HFFc6 (cell line): ENCODE data around the gene NOS2. TPM values are rescaled to one million over a fixed set of nuclear protein-coding genes. Genes with fewer than 3 reads are reported as not detected.
"Not testable (repeated sequence)": the region's sequence is repeated elsewhere in the genome, so short reads cannot be mapped to it uniquely, and the experiment has no call there.

Experiments used
- DNase-seq: peaks from one replicate; pipeline ENCODE4 v3.0.0-alpha.2; 2018
- H3K27ac Mint-ChIP-seq: 2 replicates; pipeline ENCODE4 v1.8.0; 2020; ENCODE audit warnings: mild to moderate bottlenecking, mixed read lengths
- H3K27me3 Mint-ChIP-seq: 2 replicates; pipeline ENCODE4 v1.8.0; 2021; ENCODE audit warnings: mild to moderate bottlenecking, moderate library complexity, mixed read lengths; ENCODE audit not compliant: insufficient read depth
- H3K36me3 Mint-ChIP-seq: 2 replicates; pipeline ENCODE4 v1.8.0; 2021; ENCODE audit warnings: low read depth, mixed read lengths
- H3K4me1 Mint-ChIP-seq: 2 replicates; pipeline ENCODE4 v1.8.0; 2020; ENCODE audit warnings: low read depth, mixed read lengths
- H3K4me3 Mint-ChIP-seq: 2 replicates; pipeline ENCODE4 v1.8.0; 2020; ENCODE audit warnings: mild to moderate bottlenecking, moderate library complexity, mixed read lengths
- H3K9me3 Mint-ChIP-seq: 2 replicates; pipeline ENCODE4 v1.8.0; 2020; ENCODE audit warnings: mild to moderate bottlenecking, mixed read lengths
- CTCF ChIP-seq: fragments of 200-600 bp; sonication (generic); IDR thresholded peaks from 2 replicates; pipeline ENCODE4 v1.5.0; 2021; ENCODE audit warnings: antibody characterized with exemption, mild to moderate bottlenecking
- total RNA-seq, 6 experiments: library from RNA; stranded (reverse); fragmentation: NEBNext Ultra II Directional; extraction: Animal tissue kit (Norgen Biotek cat#: 25700); gene quantifications; 2 replicates in 1 of 6; 3 replicates in 5 of 6; pipeline ENCODE4 v1.2.3, GENCODE V29; 2021

Gene NOS2
- total RNA-seq, 6 experiments from 2014 or later, result not detected

- peak; percentile 16 for DNase-seq
- Mint-ChIP-seq H3K36me3 (no peaks in the 10 kb centered on the region), H3K9me3 (no peaks in the 10 kb centered on the region), H3K27ac (no peak overlapping the region), H3K27me3 (peaks cover 17% of the 10 kb centered on the region), H3K4me1 (no peaks in the 10 kb centered on the region), H3K4me3 (no peak overlapping the region)
- peak; percentile 99 for TF ChIP-seq CTCF
Observed at GRCh38 chr17:27760069-27760885, 40.1 kb downstream of the NOS2 start.

GRCh38 chr17:27759528-27759927 is 40.8 kb downstream of the NOS2 start:
- TF ChIP-seq CTCF, result no peak
- no peaks in the 10 kb centered on the region for H3K4me1 Mint-ChIP-seq
- H3K27me3 Mint-ChIP-seq, result peaks cover 14% of the 10 kb centered on the region
- no peak overlapping the region for H3K4me3 Mint-ChIP-seq
- no peaks in the 10 kb centered on the region for H3K36me3 Mint-ChIP-seq
- no peak for DNase-seq
- H3K27ac Mint-ChIP-seq, result no peak overlapping the region
- H3K9me3 Mint-ChIP-seq, result no peaks in the 10 kb centered on the region

- Mint-ChIP-seq H3K27me3 (peaks cover 9% of the 10 kb centered on the region), H3K27ac (no peak overlapping the region), H3K36me3 (no peaks in the 10 kb centered on the region), H3K4me3 (no peak overlapping the region), H3K4me1 (no peaks in the 10 kb centered on the region), H3K9me3 (no peaks in the 10 kb centered on the region)
- DNase-seq, result peak; percentile 32
- peak; percentile 99 for TF ChIP-seq CTCF
Observed at GRCh38 chr17:27756467-27757371, 43.6 kb downstream of the NOS2 start.

- Mint-ChIP-seq H3K4me1 (no peaks in the 10 kb centered on the region), H3K4me3 (no peak overlapping the region), H3K27me3 (peaks cover 8% of the 10 kb centered on the region), H3K27ac (no peak overlapping the region), H3K9me3 (no peaks in the 10 kb centered on the region), H3K36me3 (no peaks in the 10 kb centered on the region)
- no peak for TF ChIP-seq CTCF
- DNase-seq, result no peak
Observed at GRCh38 chr17:27755706-27756466, 44.4 kb downstream of the NOS2 start.

- no peaks in the 10 kb centered on the region for H3K36me3 Mint-ChIP-seq
- H3K27me3 Mint-ChIP-seq, result peaks cover 12% of the 10 kb centered on the region
- DNase-seq, result no peak
- H3K9me3 Mint-ChIP-seq, result no peaks in the 10 kb centered on the region
- H3K4me1 Mint-ChIP-seq, result no peaks in the 10 kb centered on the region
- TF ChIP-seq CTCF, result no peak
- no peak overlapping the region for H3K27ac Mint-ChIP-seq
- no peak overlapping the region for H3K4me3 Mint-ChIP-seq
Observed at GRCh38 chr17:27754549-27754948, 45.8 kb downstream of the NOS2 start.

GRCh38 chr17:27753726-27754125 is 46.6 kb downstream of the NOS2 start:
- DNase-seq, H3K27ac Mint-ChIP-seq: not testable (repeated sequence)

More at GRCh38 chr17:27753726-27754125, 46.6 kb downstream of the NOS2 start:
- not testable (repeated sequence) for H3K4me3 Mint-ChIP-seq, H3K4me1 Mint-ChIP-seq, H3K9me3 Mint-ChIP-seq, H3K36me3 Mint-ChIP-seq
- H3K27me3 Mint-ChIP-seq, result peaks cover 12% of the 10 kb centered on the region
